Measurements from ENCODE around the gene GPR61. TPM values are rescaled to one million over a fixed set of nuclear protein-coding genes. Genes with fewer than 3 reads are reported as not detected.

The GPR61 gene
- total RNA-seq, 4 donors from 2014 or later, result 0.11 to 3.8 (median 1.1) TPM

DNA sequence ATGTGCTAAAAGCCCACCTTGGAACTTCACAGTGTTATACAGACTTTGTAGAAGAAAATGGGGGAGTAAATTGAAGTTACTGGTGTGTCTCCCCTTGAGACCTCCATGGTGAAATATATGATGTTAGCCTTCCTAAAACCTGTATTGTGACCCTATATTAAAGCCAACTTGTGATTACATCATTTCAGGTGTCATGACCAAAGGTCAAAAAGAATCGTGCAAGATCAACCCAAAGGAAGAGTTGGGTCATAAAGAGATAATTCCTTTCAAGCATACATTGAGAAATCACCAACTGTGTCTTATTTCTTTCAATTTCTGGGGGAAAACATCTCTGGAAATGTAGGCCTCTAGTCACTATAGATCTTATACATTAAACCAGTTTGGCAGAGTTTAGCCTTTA is 45.1 kb downstream of the GPR61 start:
- intact Hi-C loops (cut with DNase I), result no loop called here
- no peak overlapping the region for H3K27ac ChIP-seq
- no peaks in the 10 kb centered on the region for H3K4me1 ChIP-seq
- no peaks in the 10 kb centered on the region for H3K9me3 ChIP-seq
- H3K36me3 ChIP-seq, result peaks cover 30 to 45% of the 10 kb centered on the region in 2 donors
- no peak overlapping the region for H3K4me3 ChIP-seq (replicated peaks in 1 of 3)
- TF ChIP-seq CTCF (IDR thresholded peaks at IDR 0.05) (no peak), POLR2A (IDR thresholded peaks at IDR 0.05) (no peak)
- DNase-seq, result no peak
- H3K27me3 ChIP-seq, result no peaks in the 10 kb centered on the region
- WGBS, 2 donors, result 84 to 97% methylated on average over 1 of the region's 1 CpG

DNA sequence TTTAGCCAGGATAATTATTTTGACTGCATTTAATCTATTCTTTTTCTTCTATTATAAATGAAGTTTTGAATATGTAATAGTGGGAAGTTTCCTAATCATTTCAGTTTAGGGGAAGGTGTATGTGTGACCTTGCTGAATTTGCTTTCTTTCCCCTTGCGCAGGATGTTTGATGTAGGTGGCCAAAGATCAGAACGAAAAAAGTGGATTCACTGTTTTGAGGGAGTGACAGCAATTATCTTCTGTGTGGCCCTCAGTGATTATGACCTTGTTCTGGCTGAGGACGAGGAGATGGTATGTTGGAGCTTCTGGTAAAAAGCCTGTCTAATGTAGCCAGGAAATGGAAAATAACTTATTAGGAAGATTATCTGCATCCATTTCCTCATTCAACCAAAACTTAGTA is 46.4 kb downstream of the GPR61 start:
- H3K27ac ChIP-seq, result no peak overlapping the region
- no peak for TF ChIP-seq CTCF (IDR thresholded peaks at IDR 0.05)
- no peak for TF ChIP-seq POLR2A (IDR thresholded peaks at IDR 0.05)
- intact Hi-C loops (cut with DNase I), result no loop called here
- no peak overlapping the region for H3K4me3 ChIP-seq (replicated peaks in 1 of 3)
- no peak for DNase-seq
- 91 to 92% methylated on average over 3 of the region's 3 CpGs for WGBS, 2 donors
- peaks cover 27 to 38% of the 10 kb centered on the region in 2 donors for H3K36me3 ChIP-seq
- H3K9me3 ChIP-seq, result no peaks in the 10 kb centered on the region
- H3K27me3 ChIP-seq, result no peaks in the 10 kb centered on the region
- no peaks in the 10 kb centered on the region for H3K4me1 ChIP-seq

- no peak for TF ChIP-seq POLR2A (IDR thresholded peaks at IDR 0.05)
- no peak for TF ChIP-seq CTCF (IDR thresholded peaks at IDR 0.05)
- intact Hi-C loops (cut with DNase I), result no loop called here
- H3K36me3 ChIP-seq, result peaks cover 44 to 46% of the 10 kb centered on the region in 2 donors
Observed at GRCh38 chr1:109589177-109589576, 49.5 kb downstream of the GPR61 start.

GRCh38 chr1:109589679-109590078 is 50.0 kb downstream of the GPR61 start:
- DNase-seq, result no peak
- H3K9me3 ChIP-seq, result no peaks in the 10 kb centered on the region
- no peaks in the 10 kb centered on the region for H3K4me1 ChIP-seq
- H3K27ac ChIP-seq, result no peak overlapping the region
- H3K36me3 ChIP-seq, result peaks cover 44 to 46% of the 10 kb centered on the region in 2 donors
- H3K4me3 ChIP-seq (replicated peaks in 1 of 3), result no peak overlapping the region
- intact Hi-C loops (cut with DNase I), result no loop called here
- H3K27me3 ChIP-seq, result no peaks in the 10 kb centered on the region
- TF ChIP-seq CTCF (IDR thresholded peaks at IDR 0.05) (no peak), POLR2A (IDR thresholded peaks at IDR 0.05) (no peak)

More at GRCh38 chr1:109589177-109589576, 49.5 kb downstream of the GPR61 start:
- H3K27me3 ChIP-seq, result no peaks in the 10 kb centered on the region
- H3K27ac ChIP-seq, result no peak overlapping the region
- no peaks in the 10 kb centered on the region for H3K4me1 ChIP-seq
- WGBS, 2 donors, result 86 to 93% methylated on average over 3 of the region's 3 CpGs
- no peak for DNase-seq
- no peaks in the 10 kb centered on the region for H3K9me3 ChIP-seq
- no peak overlapping the region for H3K4me3 ChIP-seq (replicated peaks in 1 of 3)

- no peak for DNase-seq
- Histone ChIP-seq H3K9me3 (no peaks in the 10 kb centered on the region), H3K4me3 (replicated peaks in 1 of 3) (no peak overlapping the region), H3K36me3 (peaks cover 20 to 23% of the 10 kb centered on the region in 2 donors), H3K27ac (no peak overlapping the region), H3K4me1 (no peaks in the 10 kb centered on the region), H3K27me3 (no peaks in the 10 kb centered on the region)
- TF ChIP-seq CTCF (IDR thresholded peaks at IDR 0.05) (no peak), POLR2A (IDR thresholded peaks at IDR 0.05) (no peak)
- intact Hi-C loops (cut with DNase I), result no loop called here
Observed at GRCh38 chr1:109592916-109593315, 53.2 kb downstream of the GPR61 start.

All from thyroid gland (tissue), 4 donors.